ENCODE measurements around the gene ZNF426. TPM values are rescaled to one million over a fixed set of nuclear protein-coding genes. Genes with fewer than 3 reads are reported as not detected.

The ZNF426 gene
- total and polyA plus RNA-seq, 8 donors = 1.4 to 22.2 (median 3.8) TPM

DNA sequence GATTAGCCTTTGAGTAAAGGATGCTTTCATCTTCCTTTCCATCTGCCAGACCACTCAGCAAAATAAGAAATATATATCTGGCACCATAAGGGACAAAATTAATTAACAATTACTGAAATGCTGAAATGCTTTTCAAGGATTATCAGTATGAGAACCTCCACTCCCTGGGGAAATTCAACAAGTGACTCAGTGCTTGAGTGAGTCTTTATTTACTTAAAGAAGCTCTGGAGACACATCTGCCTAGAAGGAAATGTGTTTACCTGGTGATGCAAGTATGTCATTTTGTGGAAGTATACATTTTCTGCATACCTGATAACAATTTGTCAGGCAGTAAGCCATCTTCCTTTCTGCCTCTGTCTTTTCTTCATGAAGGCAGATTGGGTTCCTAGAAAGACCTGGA lies 63.5 kb downstream of the ZNF426 start:
- no peaks in the 10 kb centered on the region for H3K27me3 ChIP-seq
- intact Hi-C loops (cut with DNase I; ENCODE audit: low total_unique reads) = no loop called here
- no peak for DNase-seq
- no peaks in the 10 kb centered on the region for H3K36me3 ChIP-seq
- no peak overlapping the region for H3K27ac ChIP-seq
- H3K4me3 ChIP-seq = no peak overlapping the region
- peaks cover 7 to 92% (median 54%) of the 10 kb centered on the region in 4 donors for H3K9me3 ChIP-seq
- TF ChIP-seq, protein P1, sequence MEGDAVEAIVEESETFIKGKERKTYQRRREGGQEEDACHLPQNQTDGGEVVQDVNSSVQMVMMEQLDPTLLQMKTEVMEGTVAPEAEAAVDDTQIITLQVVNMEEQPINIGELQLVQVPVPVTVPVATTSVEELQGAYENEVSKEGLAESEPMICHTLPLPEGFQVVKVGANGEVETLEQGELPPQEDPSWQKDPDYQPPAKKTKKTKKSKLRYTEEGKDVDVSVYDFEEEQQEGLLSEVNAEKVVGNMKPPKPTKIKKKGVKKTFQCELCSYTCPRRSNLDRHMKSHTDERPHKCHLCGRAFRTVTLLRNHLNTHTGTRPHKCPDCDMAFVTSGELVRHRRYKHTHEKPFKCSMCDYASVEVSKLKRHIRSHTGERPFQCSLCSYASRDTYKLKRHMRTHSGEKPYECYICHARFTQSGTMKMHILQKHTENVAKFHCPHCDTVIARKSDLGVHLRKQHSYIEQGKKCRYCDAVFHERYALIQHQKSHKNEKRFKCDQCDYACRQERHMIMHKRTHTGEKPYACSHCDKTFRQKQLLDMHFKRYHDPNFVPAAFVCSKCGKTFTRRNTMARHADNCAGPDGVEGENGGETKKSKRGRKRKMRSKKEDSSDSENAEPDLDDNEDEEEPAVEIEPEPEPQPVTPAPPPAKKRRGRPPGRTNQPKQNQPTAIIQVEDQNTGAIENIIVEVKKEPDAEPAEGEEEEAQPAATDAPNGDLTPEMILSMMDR (IDR thresholded peaks at IDR 0.05) = no peak
- TF ChIP-seq EP300 (IDR thresholded peaks at IDR 0.05) (no peak), POLR2AphosphoS5 (IDR thresholded peaks at IDR 0.05) (no peak), POLR2A (IDR thresholded peaks at IDR 0.05) (no peak)
- no peaks in the 10 kb centered on the region for H3K4me1 ChIP-seq

Other genes starting within 250 kb of the ZNF426 start
- gene ZNF699, start 228.8 kb downstream of the ZNF426 start, total RNA-seq = 10 to 100 TPM in 2 of 5 donors, 1 to 10 TPM in 2, not detected in 1; 2.2 to 53.6 (median 10.2) TPM
- gene ZNF699, start 228.8 kb downstream of the ZNF426 start, polyA plus RNA-seq = 1 to 10 TPM in 2 of 3 donors, under 1 TPM in 1; 0.63 to 3.1 (median 1.2) TPM
- 10 to 100 TPM; 11.6 to 52.2 (median 16.9) TPM for gene ZNF559, start 214.5 kb downstream of the ZNF426 start, total RNA-seq
- gene ZNF559, start 214.5 kb downstream of the ZNF426 start, polyA plus RNA-seq = 10 to 100 TPM in 1 of 3 donors, 1 to 10 TPM in 2; 7.3 to 18.8 (median 9.6) TPM
- gene ZNF177, start 175.6 kb downstream of the ZNF426 start, total RNA-seq = 1 to 10 TPM in 4 of 5 donors, not detected in 1; 1.6 to 4.6 (median 3.2) TPM
- gene ZNF177, start 175.6 kb downstream of the ZNF426 start, polyA plus RNA-seq = 1 to 10 TPM in 1 of 3 donors, under 1 TPM in 2; 0.50 to 2.4 (median 0.92) TPM
- gene ZNF266, start 103.1 kb downstream of the ZNF426 start, total RNA-seq = 10 to 100 TPM; 15.2 to 37.8 (median 26.8) TPM
- 10 to 100 TPM in 1 of 3 donors, 1 to 10 TPM in 2; 6.4 to 39.6 (median 9.9) TPM for gene ZNF266, start 103.1 kb downstream of the ZNF426 start, polyA plus RNA-seq
- not detected for gene ZNF560, start 40.0 kb downstream of the ZNF426 start, total RNA-seq
- gene ZNF560, start 40.0 kb downstream of the ZNF426 start, polyA plus RNA-seq = not detected
- gene ZNF121, start 45.9 kb upstream of the ZNF426 start, total RNA-seq = 10 to 100 TPM in 4 of 5 donors, 1 to 10 TPM in 1; 4.1 to 72.4 (median 27.4) TPM
- 1 to 10 TPM; 1.8 to 6.2 (median 2.8) TPM for gene ZNF121, start 45.9 kb upstream of the ZNF426 start, polyA plus RNA-seq
- gene ZNF561, start 82.6 kb upstream of the ZNF426 start, total RNA-seq = 10 to 100 TPM in 3 of 5 donors, 1 to 10 TPM in 2; 7.0 to 47.9 (median 18.7) TPM
- 10 to 100 TPM; 11.6 to 24.7 (median 20.2) TPM for gene ZNF561, start 82.6 kb upstream of the ZNF426 start, polyA plus RNA-seq
- 10 to 100 TPM; 16.5 to 45.9 (median 20.4) TPM for gene ZNF562, start 136.5 kb upstream of the ZNF426 start, total RNA-seq
- 1 to 10 TPM; 3.4 to 7.5 (median 5.7) TPM for gene ZNF562, start 136.5 kb upstream of the ZNF426 start, polyA plus RNA-seq
- gene ZNF846, start 230.1 kb upstream of the ZNF426 start, total RNA-seq = 10 to 100 TPM in 2 of 5 donors, 1 to 10 TPM in 3; 1.3 to 22.4 (median 5.8) TPM
- gene ZNF846, start 230.1 kb upstream of the ZNF426 start, polyA plus RNA-seq = 1 to 10 TPM; 6.0 to 7.5 (median 6.9) TPM